ENCODE data around the gene LMTK2. TPM values are rescaled to one million over a fixed set of nuclear protein-coding genes. Genes with fewer than 3 reads are reported as not detected.

Gene LMTK2
- polyA plus RNA-seq, 3 donors = 12.7 to 13.3 (median 12.8) TPM

- DNase-seq (ENCODE audit: low read depth in 3 of 3, low spot score in 2 of 3) = no peak
Observed at GRCh38 chr7:98171449-98171848, 64.8 kb downstream of the LMTK2 start.

- DNase-seq (ENCODE audit: low read depth in 3 of 3, low spot score in 2 of 3) = no peak
Observed at GRCh38 chr7:98174334-98175259, 67.9 kb downstream of the LMTK2 start.

GRCh38 chr7:98175260-98175940 is 68.7 kb downstream of the LMTK2 start:
- DNase-seq (ENCODE audit: low read depth in 3 of 3, low spot score in 2 of 3) = no peak

GRCh38 chr7:98177553-98177952 is 70.9 kb downstream of the LMTK2 start:
- no peak for DNase-seq (ENCODE audit: low read depth in 3 of 3, low spot score in 2 of 3)

GRCh38 chr7:98178321-98178720 is 71.7 kb downstream of the LMTK2 start:
- no peak for DNase-seq (ENCODE audit: low read depth in 3 of 3, low spot score in 2 of 3)

GRCh38 chr7:98178762-98179490 is 72.3 kb downstream of the LMTK2 start:
- DNase-seq (ENCODE audit: low read depth in 3 of 3, low spot score in 2 of 3) = no peak

- DNase-seq (ENCODE audit: low read depth in 3 of 3, low spot score in 2 of 3) = no peak
Observed at GRCh38 chr7:98180751-98181150, 74.1 kb downstream of the LMTK2 start.

- DNase-seq (ENCODE audit: low read depth in 3 of 3, low spot score in 2 of 3) = no peak
Observed at GRCh38 chr7:98185101-98185500, 78.4 kb downstream of the LMTK2 start.

GRCh38 chr7:98186452-98187137 is 79.9 kb downstream of the LMTK2 start:
- DNase-seq (ENCODE audit: low read depth in 3 of 3, low spot score in 2 of 3) = no peak

GRCh38 chr7:98187138-98187502 is 80.5 kb downstream of the LMTK2 start:
- no peak for DNase-seq (ENCODE audit: low read depth in 3 of 3, low spot score in 2 of 3)

GRCh38 chr7:98189559-98189958 is 82.9 kb downstream of the LMTK2 start:
- no peak for DNase-seq (ENCODE audit: low read depth in 3 of 3, low spot score in 2 of 3)

GRCh38 chr7:98191668-98192431 is 85.2 kb downstream of the LMTK2 start:
- DNase-seq (ENCODE audit: low read depth in 3 of 3, low spot score in 2 of 3) = no peak

GRCh38 chr7:98192781-98193457 is 86.3 kb downstream of the LMTK2 start:
- DNase-seq (ENCODE audit: low read depth in 3 of 3, low spot score in 2 of 3) = no peak

GRCh38 chr7:98193474-98194180 is 87.0 kb downstream of the LMTK2 start:
- DNase-seq (ENCODE audit: low read depth in 3 of 3, low spot score in 2 of 3) = no peak

GRCh38 chr7:98194186-98194585 is 87.5 kb downstream of the LMTK2 start:
- DNase-seq (ENCODE audit: low read depth in 3 of 3, low spot score in 2 of 3) = no peak

- no peak for DNase-seq (ENCODE audit: low read depth in 3 of 3, low spot score in 2 of 3)
Observed at GRCh38 chr7:98194672-98195457, 88.2 kb downstream of the LMTK2 start.

GRCh38 chr7:98196706-98197605 is 90.3 kb downstream of the LMTK2 start:
- no peak for DNase-seq (ENCODE audit: low read depth in 3 of 3, low spot score in 2 of 3)
